ENCODE measurements around the gene ETV3. TPM values are rescaled to one million over a fixed set of nuclear protein-coding genes. Genes with fewer than 3 reads are reported as not detected.

Gene ETV3
- total and polyA plus RNA-seq, 2 of the 13 experiments (the other 11 are each of a cell fraction or from before 2014, with no cell fraction given) = 4.2 to 5.8 TPM

- TF ChIP-seq IRX3 (CRISPR knock-in tag; IDR thresholded peaks at IDR 0.05; ENCODE audit: borderline replicate concordance, low read depth) = peak; percentile 77; the same call in 1 of the 2 replicates
- no peak for TF ChIP-seq SIN3A (IDR thresholded peaks at IDR 0.05; ENCODE audit: borderline replicate concordance, low read depth, low read length)
- no peak for TF ChIP-seq TEAD3 (CRISPR knock-in tag; optimal IDR thresholded peaks at IDR 0.05; ENCODE audit: borderline replicate concordance)
- TF ChIP-seq, protein P1, sequence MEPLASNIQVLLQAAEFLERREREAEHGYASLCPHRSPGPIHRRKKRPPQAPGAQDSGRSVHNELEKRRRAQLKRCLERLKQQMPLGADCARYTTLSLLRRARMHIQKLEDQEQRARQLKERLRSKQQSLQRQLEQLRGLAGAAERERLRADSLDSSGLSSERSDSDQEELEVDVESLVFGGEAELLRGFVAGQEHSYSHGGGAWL (CRISPR knock-in tag; IDR thresholded peaks at IDR 0.05) = peak; percentile 62; the same call in 1 of the 2 replicates
- TF ChIP-seq ZNF569 (CRISPR knock-in tag; IDR thresholded peaks at IDR 0.05; ENCODE audit: borderline replicate concordance) = no peak
- TF ChIP-seq, protein P2, sequence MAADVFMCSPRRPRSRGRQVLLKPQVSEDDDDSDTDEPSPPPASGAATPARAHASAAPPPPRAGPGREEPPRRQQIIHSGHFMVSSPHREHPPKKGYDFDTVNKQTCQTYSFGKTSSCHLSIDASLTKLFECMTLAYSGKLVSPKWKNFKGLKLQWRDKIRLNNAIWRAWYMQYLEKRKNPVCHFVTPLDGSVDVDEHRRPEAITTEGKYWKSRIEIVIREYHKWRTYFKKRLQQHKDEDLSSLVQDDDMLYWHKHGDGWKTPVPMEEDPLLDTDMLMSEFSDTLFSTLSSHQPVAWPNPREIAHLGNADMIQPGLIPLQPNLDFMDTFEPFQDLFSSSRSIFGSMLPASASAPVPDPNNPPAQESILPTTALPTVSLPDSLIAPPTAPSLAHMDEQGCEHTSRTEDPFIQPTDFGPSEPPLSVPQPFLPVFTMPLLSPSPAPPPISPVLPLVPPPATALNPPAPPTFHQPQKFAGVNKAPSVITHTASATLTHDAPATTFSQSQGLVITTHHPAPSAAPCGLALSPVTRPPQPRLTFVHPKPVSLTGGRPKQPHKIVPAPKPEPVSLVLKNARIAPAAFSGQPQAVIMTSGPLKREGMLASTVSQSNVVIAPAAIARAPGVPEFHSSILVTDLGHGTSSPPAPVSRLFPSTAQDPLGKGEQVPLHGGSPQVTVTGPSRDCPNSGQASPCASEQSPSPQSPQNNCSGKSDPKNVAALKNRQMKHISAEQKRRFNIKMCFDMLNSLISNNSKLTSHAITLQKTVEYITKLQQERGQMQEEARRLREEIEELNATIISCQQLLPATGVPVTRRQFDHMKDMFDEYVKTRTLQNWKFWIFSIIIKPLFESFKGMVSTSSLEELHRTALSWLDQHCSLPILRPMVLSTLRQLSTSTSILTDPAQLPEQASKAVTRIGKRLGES (CRISPR knock-in tag; IDR thresholded peaks at IDR 0.05; ENCODE audit: borderline replicate concordance) = no peak
- TF ChIP-seq ZBTB34 (CRISPR knock-in tag; IDR thresholded peaks at IDR 0.05) = no peak
- no peak for TF ChIP-seq ZNF704 (CRISPR knock-in tag; IDR thresholded peaks at IDR 0.05; ENCODE audit: borderline replicate concordance)
- no peak for TF ChIP-seq TCF7L2 (IDR thresholded peaks at IDR 0.05; ENCODE audit: low read depth, low read length)
- TF ChIP-seq ADNP (CRISPR knock-in tag; IDR thresholded peaks at IDR 0.05) = no peak
- TF ChIP-seq MEF2D (CRISPR knock-in tag; IDR thresholded peaks at IDR 0.05) = no peak
- TF ChIP-seq ZBTB7A (CRISPR knock-in tag; IDR thresholded peaks at IDR 0.05) = peak; percentile 95
- no peak for TF ChIP-seq RARA (CRISPR knock-in tag; IDR thresholded peaks at IDR 0.05)
- TF ChIP-seq KLF6 (CRISPR knock-in tag; IDR thresholded peaks at IDR 0.05) = no peak
- TF ChIP-seq, protein P3, sequence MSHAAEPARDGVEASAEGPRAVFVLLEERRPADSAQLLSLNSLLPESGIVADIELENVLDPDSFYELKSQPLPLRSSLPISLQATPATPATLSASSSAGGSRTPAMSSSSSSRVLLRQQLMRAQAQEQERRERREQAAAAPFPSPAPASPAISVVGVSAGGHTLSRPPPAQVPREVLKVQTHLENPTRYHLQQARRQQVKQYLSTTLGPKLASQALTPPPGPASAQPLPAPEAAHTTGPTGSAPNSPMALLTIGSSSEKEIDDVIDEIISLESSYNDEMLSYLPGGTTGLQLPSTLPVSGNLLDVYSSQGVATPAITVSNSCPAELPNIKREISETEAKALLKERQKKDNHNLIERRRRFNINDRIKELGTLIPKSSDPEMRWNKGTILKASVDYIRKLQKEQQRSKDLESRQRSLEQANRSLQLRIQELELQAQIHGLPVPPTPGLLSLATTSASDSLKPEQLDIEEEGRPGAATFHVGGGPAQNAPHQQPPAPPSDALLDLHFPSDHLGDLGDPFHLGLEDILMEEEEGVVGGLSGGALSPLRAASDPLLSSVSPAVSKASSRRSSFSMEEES (CRISPR knock-in tag; IDR thresholded peaks at IDR 0.05) = no peak
- TF ChIP-seq ELF1 (CRISPR knock-in tag; IDR thresholded peaks at IDR 0.05) = peak; percentile 78
- 0 out of 2 replicates have a peak, but pooled peaks have one; percentile 20 for TF ChIP-seq ZNF17 (CRISPR knock-in tag; IDR thresholded peaks at IDR 0.05)
Measured at GRCh38 chr1:157138220-157139051, at the start of gene ETV3 (continued).
